ENCODE results near the gene NOA1.
A peak's percentile ranks its signal among the peaks of the same experiment; 100 is the strongest.

Gene NOA1

GRCh38 chr4:56981795-56982201 is 4.4 kb upstream of the NOA1 start:
- H3K4me3 ChIP-seq (ENCODE audit: low read length): peak overlapping the region; percentile 16; the same call in 1 of the 2 replicates
- no peaks in the 10 kb centered on the region for H3K27me3 ChIP-seq (ENCODE audit: control insufficient read depth, low read length)
- no peaks in the 10 kb centered on the region for H3K9me3 ChIP-seq (ENCODE audit: control insufficient read depth, insufficient read depth, low read length)
- H3K4me1 ChIP-seq (ENCODE audit: control insufficient read depth, low read length): peaks cover 30% of the 10 kb centered on the region
- H3F3A ChIP-seq (ENCODE audit: control insufficient read depth, insufficient read depth): peaks cover 7% of the 10 kb centered on the region
- TF ChIP-seq EZH2phosphoT487 (IDR thresholded peaks at IDR 0.05; ENCODE audit: borderline replicate concordance, low read length): no peak
- TF ChIP-seq CTCF (IDR thresholded peaks at IDR 0.05; ENCODE audit: low read depth, low read length, poor library complexity, severe bottlenecking): no peak
- peaks cover 75% of the 10 kb centered on the region for H3K36me3 ChIP-seq (ENCODE audit: control insufficient read depth, low read length)
- no peak overlapping the region for H3K27ac ChIP-seq (ENCODE audit: low read depth, low read length)
- H4K20me1 ChIP-seq (ENCODE audit: control insufficient read depth, insufficient read depth, low read depth, low read length): peaks cover 36% of the 10 kb centered on the region
- H3K79me2 ChIP-seq (ENCODE audit: control insufficient read depth, low read length): peaks cover 89% of the 10 kb centered on the region
- peak overlapping the region; percentile 99 for H3K4me2 ChIP-seq (ENCODE audit: low read length)
- no peaks in the 10 kb centered on the region for H3K9me2 ChIP-seq (replicated peaks; ENCODE audit: control insufficient read depth, low read length)

- H3K27ac ChIP-seq (ENCODE audit: low read depth, low read length): peak overlapping the region; percentile 92
- H3K9me2 ChIP-seq (replicated peaks; ENCODE audit: control insufficient read depth, low read length): no peaks in the 10 kb centered on the region
- no peaks in the 10 kb centered on the region for H3K9me3 ChIP-seq (ENCODE audit: control insufficient read depth, insufficient read depth, low read length)
- peaks cover 39% of the 10 kb centered on the region for H3K4me1 ChIP-seq (ENCODE audit: control insufficient read depth, low read length)
- peak overlapping the region; percentile 99 for H3K4me2 ChIP-seq (ENCODE audit: low read length)
- peaks cover 44% of the 10 kb centered on the region for H4K20me1 ChIP-seq (ENCODE audit: control insufficient read depth, insufficient read depth, low read depth, low read length)
- no peaks in the 10 kb centered on the region for H3K27me3 ChIP-seq (ENCODE audit: control insufficient read depth, low read length)
- H3K79me2 ChIP-seq (ENCODE audit: control insufficient read depth, low read length): peaks cover 90% of the 10 kb centered on the region
- H3K4me3 ChIP-seq (ENCODE audit: low read length): peak overlapping the region; percentile 94
- H3K36me3 ChIP-seq (ENCODE audit: control insufficient read depth, low read length): peaks cover 74% of the 10 kb centered on the region
- peaks cover 7% of the 10 kb centered on the region for H3F3A ChIP-seq (ENCODE audit: control insufficient read depth, insufficient read depth)
- TF ChIP-seq CTCF (IDR thresholded peaks at IDR 0.05; ENCODE audit: low read depth, low read length, poor library complexity, severe bottlenecking) (no peak), EZH2phosphoT487 (IDR thresholded peaks at IDR 0.05; ENCODE audit: borderline replicate concordance, low read length) (no peak)
Observed at GRCh38 chr4:56979421-56980072, 2.1 kb upstream of the NOA1 start.

GRCh38 chr4:56978750-56979303 is 1.4 kb upstream of the NOA1 start, which contains the start of gene POLR2B:
Gene POLR2B, plus strand, starts transcription at chr4:56978896. Its CDS starts 90 bp downstream, at chr4:56978986.
- peak within 1 kb of the TSS; percentile 94 for H3K4me3 ChIP-seq (ENCODE audit: low read length)

More at GRCh38 chr4:56978750-56979303, 1.4 kb upstream of the NOA1 start, which contains the start of gene POLR2B:
- H3F3A ChIP-seq (ENCODE audit: control insufficient read depth, insufficient read depth): peaks cover 7% of the 10 kb centered on the region
- peak within 1 kb of the TSS; percentile 92 for H3K27ac ChIP-seq (ENCODE audit: low read depth, low read length)
- peaks cover 76% of the 10 kb centered on the region for H3K36me3 ChIP-seq (ENCODE audit: control insufficient read depth, low read length)
- H3K4me2 ChIP-seq (ENCODE audit: low read length): peak within 1 kb of the TSS; percentile 99
- H3K9me3 ChIP-seq (ENCODE audit: control insufficient read depth, insufficient read depth, low read length): no peaks in the 10 kb centered on the region
- TF ChIP-seq EZH2phosphoT487 (IDR thresholded peaks at IDR 0.05; ENCODE audit: borderline replicate concordance, low read length) (no peak), CTCF (IDR thresholded peaks at IDR 0.05; ENCODE audit: low read depth, low read length, poor library complexity, severe bottlenecking) (no peak)
- peaks cover 45% of the 10 kb centered on the region for H3K4me1 ChIP-seq (ENCODE audit: control insufficient read depth, low read length)
- H3K79me2 ChIP-seq (ENCODE audit: control insufficient read depth, low read length): peaks cover 90% of the 10 kb centered on the region
- peaks cover 44% of the 10 kb centered on the region for H4K20me1 ChIP-seq (ENCODE audit: control insufficient read depth, insufficient read depth, low read depth, low read length)
- H3K27me3 ChIP-seq (ENCODE audit: control insufficient read depth, low read length): no peaks in the 10 kb centered on the region
- H3K9me2 ChIP-seq (replicated peaks; ENCODE audit: control insufficient read depth, low read length): no peaks in the 10 kb centered on the region

Measured in DOHH2 (cell line).